Stimulated activated CD8-positive, alpha-beta memory T cell treated with anti-CD3 and anti-CD28 coated beads, Interleukin-12 subunit alpha, Interleukin-12 subunit beta, amount 100 ng/mL, for 1 hour (primary cell): ENCODE measurements around the gene SUGCT.
"Not testable (repeated sequence)": the region's sequence is repeated elsewhere in the genome, so short reads cannot be mapped to it uniquely, and the experiment has no call there.

ENCODE experiments used
- DNase-seq: peaks from one replicate; pipeline ENCODE4 v3.0.0-alpha.2; 2020; ENCODE audit warnings: low read depth

Gene SUGCT

GRCh38 chr7:40627361-40627760, 492.6 kb downstream of the SUGCT start:
- DNase-seq, result not testable (repeated sequence)

DNA sequence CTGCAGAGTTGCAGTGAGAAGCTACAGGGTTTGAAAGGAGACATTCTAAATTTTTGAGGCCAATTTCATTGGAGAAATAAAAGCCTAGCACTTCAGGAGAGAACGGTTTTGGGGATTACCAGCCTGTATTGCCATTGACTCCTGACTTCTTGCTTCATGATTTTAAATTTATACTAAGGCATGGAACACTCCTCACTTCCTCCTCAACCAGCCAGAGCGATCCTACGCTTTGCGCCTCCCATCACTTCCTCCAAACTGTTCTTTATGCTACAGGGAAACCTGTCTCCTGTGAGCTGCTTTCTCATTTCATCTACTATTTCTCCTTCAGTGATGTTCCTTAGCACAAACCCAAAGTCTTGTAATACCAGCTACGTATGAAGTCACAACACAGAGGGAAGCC, 495.1 kb downstream of the SUGCT start:
- DNase-seq, result no peak

DNA sequence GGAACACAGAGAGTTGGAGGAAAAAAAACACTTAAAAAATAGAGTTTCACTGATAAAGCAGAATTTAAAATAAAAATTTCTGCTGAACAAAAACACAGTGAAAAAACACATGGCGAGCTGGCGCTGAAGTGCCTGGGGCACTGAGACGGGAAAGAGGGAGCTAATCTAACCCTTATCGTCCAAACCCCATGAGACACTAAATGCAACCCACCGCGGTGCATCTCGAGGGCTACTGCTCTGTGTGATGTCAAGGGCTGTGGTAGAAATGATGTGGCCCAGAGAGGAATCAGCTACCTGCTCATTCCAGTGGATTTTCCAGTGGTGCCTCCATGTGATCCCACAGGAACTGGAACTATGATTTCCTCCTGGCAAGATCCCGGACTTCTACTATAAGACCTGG, 499.3 kb downstream of the SUGCT start:
- DNase-seq, result no peak

GRCh38 chr7:40638545-40639320, 503.9 kb downstream of the SUGCT start:
- no peak for DNase-seq

DNA sequence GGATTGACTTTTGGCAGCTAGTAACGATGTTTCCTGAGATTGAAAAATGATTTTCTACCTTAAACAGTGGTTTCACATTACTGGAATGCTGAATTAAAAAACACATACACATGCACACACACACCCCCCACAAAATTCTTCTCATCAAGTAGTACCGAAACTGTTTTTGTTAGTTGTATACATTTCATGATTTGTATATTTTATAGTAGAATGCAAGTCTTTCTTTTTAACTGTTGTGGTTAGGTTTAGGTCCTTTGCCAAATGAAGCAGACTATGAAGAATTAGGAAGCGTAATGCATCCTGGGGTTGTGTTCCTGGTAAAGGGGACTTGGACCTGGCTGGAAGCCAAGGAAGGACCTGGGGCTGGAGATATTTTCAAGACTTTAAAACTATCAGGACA, 505.8 kb downstream of the SUGCT start:
- DNase-seq, result no peak

DNA sequence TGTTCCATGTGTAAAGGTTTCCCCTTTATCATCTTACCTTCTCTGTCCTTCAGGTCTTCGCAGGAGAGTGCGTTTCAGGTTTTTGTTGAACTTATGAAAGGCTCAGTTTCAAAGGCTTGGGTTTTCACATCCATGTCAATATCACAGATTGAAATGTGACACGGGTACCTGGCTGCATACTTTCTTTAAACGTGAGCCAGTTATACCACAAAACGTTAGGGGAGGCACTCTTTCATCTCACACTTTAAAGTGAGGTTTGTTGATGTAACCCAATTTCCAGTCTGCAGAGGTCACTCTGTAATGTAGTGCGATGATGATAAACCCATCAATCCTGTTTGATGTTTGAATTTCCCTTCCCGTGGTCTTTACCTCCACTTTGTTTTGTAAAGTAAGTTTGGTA, 506.9 kb downstream of the SUGCT start:
- no peak for DNase-seq

DNA sequence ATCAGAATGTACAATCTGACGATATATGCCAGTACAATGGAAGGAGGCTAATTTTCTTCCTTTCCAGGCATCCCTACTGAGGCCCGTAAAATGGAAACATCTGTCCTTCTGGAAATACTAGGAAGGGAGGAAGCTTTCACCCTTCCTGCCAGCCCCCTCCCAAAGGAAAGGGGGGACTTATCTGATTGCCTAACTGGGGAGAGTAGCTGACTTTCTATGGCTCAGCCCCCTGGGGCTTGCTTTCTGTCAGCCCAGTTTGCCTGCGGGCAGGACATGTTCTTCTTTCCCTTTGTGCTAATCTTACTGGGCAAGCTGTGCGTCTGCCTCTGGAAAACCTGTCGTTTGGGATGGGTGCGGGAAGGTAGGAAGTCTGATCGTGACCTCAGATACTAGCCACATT, 508.9 kb downstream of the SUGCT start:
- DNase-seq, result no peak

DNA sequence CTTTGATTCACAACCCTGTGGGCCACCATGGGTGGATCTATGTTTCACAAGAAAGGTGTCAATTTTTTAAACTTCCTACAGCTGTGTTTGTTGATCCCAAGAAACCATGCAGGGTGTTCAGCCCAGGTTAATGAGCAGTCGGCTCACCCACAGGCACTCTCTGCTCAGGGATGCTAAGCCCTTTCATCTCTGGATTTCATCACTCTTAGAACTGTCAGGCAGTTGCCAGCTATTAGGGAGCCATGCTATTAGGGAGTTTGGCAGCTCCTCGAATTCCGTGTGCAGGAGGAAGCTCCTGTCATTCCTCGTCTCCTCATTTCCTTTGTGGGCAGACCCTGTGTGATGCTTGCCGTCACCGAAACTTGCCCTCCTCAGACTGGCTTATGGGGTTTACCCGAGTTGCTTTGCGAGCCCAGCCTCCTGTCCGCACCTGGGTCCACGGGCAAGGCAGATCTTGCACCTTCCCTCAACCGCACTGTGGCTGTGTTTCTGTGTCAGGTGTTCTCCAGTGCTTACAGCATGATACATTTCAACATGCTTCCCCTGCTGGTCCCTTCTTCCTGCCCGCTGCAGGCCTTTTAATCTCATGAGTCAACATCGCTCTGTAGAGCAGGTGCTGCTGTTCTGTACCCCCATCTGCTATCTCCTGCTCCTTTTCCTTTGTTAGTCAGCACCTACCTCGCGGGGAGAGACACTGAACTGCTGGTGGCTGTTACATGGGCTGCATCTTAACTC, 509.8 kb downstream of the SUGCT start:
- no peak for DNase-seq

GRCh38 chr7:40645197-40645596, 510.4 kb downstream of the SUGCT start:
- no peak for DNase-seq

DNA sequence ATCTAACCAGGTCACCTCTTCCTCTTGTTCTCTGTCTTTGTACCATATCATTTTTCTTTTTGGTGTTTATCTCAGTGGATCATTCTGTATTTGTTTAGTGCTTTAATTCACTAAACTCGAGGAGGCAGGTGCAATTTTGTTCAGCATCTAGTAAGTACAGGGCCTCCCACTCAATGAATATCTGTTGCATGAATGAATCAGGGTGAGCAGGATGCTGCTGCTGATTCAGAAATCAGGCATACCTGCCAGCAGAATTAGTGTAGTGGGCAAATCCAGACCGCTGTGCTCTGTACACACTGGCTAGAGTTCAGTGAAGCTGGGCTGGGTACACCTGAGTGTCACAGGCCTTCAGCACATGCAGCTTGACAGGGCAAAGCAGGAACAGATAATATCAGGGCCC, 511.9 kb downstream of the SUGCT start:
- DNase-seq, result no peak

GRCh38 chr7:40647719-40648118, 512.9 kb downstream of the SUGCT start:
- DNase-seq, result no peak

DNA sequence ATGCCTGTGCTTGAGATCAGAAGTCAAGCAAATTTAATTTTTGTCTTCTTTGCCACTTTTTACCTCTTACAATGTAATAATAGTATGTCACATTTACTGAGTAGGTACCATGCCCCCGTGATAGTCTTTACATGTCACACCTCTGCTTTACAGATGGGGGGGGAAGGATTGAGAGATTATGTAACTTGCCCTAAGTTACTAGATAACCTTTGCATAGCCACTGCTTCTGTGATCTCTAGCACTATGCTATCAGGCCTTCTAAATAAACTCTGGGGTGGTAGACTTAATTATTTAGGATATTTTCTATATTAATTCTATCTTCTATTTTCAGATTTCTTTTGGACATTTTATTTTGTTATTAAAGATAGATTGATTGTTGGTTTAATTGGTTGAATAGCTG, 514.4 kb downstream of the SUGCT start:
- DNase-seq, result no peak

DNA sequence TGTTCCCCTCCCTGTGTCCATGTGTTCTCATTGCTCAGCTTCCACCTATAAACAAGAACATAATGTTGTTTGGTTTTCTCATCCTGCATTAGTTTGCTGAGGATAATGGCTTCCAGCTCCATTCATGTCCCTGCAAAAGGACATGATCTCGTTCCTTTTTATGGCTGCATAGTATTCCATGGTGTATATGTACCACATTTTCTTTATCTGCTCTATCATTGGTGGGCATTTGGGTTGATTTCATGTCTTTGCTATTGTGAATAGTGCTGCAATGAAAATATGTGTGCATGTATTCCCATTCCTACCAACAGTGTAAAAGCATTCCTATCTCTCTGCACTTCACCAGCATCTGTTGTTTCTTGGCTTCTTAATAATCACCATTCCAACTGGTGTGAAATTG, 516.1 kb downstream of the SUGCT start:
- DNase-seq, result not testable (repeated sequence)

DNA sequence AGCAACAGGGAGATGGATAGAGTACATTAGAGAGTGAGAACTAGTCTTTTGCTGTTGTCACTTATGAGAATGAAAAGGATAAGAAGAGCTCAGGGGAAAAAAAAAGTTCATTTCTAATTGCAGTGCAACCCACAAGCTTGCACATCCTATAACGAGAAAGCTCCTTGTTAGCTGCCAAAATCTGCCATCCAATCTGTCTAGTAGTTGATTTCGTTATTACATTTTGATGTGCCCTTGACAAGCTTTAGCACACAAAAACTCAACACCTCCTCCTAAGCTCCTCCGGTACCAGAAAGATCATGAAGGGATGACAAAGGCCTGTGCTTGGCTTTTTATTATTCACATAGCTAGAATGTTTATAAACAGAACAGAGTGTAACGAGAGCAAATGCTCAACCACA, 519.4 kb downstream of the SUGCT start:
- DNase-seq, result no peak

- DNase-seq, result no peak
Observed at GRCh38 chr7:40655426-40655825, 520.6 kb downstream of the SUGCT start.

GRCh38 chr7:40656349-40656748, 521.5 kb downstream of the SUGCT start:
- no peak for DNase-seq

DNA sequence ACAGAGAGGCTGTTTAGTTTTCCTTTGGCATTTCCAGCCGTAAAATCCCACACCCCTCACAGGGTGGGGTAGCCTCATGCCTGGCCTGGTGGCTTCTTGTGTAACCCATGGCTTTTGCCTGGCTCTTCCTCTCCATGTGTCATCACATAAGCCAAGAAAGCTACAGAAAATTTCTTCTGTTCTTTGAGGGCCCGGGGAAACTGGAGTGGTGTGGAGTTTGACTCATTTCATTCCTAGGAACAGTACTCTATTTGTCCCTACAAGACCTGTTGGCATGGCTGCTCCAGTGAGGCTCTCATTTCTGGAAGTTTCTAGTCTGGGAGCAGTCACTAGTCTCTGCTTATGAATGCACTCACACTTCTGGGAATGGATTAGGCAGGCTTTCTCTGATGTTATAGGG, 523.9 kb downstream of the SUGCT start:
- DNase-seq, result no peak

DNA sequence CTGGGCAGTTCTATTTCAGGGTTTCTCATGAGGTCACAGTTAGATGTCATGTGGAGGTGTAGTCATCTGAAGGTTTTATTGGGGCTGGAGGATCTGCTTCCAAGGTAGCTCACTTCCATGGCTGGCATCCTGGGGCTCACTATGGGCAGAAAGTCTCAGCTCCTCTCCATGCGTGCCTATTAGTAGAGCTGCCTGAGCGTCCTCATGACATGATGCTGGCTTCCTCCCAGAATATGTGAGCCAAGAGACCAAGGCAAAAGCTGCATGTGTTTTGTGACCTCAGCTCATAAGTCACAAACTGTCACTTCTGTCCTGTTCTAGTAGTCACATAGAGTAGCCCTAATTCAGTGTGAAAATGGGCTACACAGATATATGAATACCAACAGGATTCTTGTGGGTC, 524.4 kb downstream of the SUGCT start:
- DNase-seq, result no peak

GRCh38 chr7:40673285-40673684, 538.5 kb downstream of the SUGCT start:
- no peak for DNase-seq

DNA sequence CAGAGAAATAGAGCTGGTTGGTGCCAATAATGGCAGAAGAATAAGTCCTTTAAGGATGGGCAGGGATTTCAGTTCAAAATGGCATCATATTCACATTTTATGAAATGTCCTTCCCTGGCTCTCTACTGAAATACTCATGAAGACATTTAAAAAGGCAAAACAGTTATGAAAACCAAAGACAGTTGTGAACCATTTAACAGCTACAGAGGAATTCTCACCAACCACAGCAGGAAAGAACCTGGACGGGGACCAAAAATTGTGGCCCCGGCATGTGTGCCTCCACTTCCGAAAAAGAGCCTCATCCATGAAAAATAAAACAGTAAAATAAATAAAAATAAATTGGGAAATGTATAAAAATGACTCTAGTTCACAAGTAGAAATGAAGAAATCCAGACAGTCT, 539.5 kb downstream of the SUGCT start:
- no peak for DNase-seq

DNA sequence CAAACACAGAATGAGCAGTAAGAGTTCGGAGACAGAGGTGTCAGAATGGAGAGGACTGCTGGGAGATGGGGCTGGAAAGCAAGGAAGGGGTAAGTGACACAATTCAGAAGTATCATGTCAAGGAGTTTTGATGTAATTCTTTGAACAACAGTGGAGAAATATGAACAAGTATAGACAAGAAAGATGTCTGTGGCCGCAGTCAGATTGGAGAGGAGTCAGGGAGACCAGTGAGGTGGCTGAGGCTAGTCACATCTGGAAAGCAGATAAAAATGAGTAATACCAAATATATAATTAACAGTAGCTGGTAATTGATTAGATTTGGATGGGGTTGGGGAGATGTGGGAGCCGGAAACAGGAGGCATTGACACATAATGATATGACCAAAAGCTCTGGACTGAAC, 540.9 kb downstream of the SUGCT start:
- no peak for DNase-seq

DNA sequence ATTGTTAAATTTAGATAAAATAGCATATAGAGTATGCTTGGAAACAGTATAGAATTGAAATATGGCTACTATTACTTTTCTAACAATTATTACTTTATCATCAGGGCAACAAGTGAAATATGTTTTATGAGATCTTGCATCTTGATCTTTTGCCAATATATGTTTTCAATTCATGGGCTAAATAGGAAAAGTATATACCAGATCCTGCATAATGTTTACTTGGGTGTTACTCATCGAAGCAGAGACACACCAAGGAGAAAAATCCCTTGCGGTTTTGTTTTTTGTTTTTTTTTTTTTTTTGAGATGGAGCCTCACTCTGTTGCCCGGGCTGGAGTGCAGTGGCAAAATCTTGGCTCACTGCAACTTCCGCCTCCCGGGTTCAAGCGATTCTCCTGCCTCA, 541.4 kb downstream of the SUGCT start:
- DNase-seq, result no peak

- DNase-seq, result no peak
Observed at GRCh38 chr7:40680657-40681056, 545.9 kb downstream of the SUGCT start.

DNA sequence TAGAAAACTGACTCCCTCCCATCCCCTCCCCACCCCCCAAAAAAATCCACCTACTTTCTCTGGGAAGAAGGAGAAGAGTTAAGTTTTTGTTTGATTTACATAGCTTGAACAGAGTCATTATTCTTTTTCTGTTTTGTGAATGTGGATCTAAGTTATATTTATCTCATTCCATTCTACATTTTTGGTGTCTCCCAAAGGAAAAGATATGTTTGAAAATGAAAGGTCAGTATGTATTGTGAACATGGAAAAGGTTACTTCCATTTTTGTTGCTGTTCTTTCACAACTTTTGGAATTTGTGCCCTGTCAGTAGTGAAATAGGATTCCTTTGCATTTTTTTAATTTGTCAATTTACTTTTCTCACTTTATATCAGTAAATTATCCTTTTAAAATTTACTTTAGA, 547.9 kb downstream of the SUGCT start:
- no peak for DNase-seq
